CMK (cell line): ENCODE data around the gene FNDC3B.

Experiments used
- DNase-seq: peaks from one replicate; pipeline ENCODE4 v3.0.0-alpha.2; 2010; ENCODE audit warnings: low read depth

Gene FNDC3B

GRCh38 chr3:172054115-172054764 is 14.9 kb downstream of the FNDC3B start:
- no peak for DNase-seq

GRCh38 chr3:172056416-172056815 is 17.0 kb downstream of the FNDC3B start:
- no peak for DNase-seq

DNA sequence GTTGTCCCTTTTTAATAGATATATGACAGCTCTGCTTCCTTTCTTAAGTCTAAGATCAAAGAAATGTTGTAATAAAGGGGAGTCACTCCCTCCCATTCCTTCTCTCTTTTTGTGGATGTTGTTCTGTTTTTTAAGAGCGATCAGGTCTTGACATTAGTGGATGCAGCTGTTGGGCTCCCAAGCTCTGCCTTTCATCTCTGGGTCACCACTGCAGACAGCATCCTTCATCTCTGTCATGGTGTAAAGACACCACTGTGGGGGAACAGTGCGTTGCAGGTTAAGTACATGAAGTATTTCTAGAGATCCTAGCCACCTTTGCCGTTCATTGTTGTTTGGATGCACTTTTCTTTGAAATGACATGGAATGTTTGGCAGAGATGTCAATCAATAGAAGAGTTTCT is 17.7 kb downstream of the FNDC3B start:
- DNase-seq = no peak

DNA sequence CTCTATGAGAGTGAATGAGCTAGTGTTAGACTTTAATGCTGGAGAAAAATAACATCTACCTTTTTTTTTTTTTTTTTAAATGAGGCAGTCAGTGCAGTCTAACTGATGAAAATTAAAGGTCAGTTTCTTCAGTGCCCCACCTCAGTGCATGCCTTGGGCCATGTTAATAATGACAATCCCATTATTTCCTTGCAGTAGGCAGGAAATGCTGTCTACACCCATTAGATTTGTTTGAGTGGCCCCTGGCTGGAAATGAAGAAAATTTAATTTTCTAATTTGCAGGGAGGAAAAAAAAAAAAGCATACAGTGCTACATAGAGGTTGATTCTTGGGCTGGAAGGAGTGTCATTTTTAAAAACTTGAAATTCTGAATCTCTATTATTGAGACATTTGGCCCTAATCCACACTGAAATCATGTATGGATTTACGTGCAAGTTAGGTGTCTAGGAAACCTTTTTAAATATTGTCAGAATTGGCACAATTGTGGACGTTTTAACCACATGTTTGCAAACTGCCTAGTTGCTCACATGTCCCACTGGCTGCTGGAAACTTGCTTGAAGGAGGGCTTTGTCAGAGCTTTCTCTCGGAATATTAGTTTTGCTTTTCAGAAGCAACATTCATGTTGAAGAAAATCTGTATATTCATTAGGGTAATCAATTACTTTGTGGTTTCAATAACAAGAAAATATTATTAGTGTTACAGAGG is 18.4 kb downstream of the FNDC3B start:
- no peak for DNase-seq

- DNase-seq = no peak
Measured at GRCh38 chr3:172059532-172059931, 20.2 kb downstream of the FNDC3B start.

DNA sequence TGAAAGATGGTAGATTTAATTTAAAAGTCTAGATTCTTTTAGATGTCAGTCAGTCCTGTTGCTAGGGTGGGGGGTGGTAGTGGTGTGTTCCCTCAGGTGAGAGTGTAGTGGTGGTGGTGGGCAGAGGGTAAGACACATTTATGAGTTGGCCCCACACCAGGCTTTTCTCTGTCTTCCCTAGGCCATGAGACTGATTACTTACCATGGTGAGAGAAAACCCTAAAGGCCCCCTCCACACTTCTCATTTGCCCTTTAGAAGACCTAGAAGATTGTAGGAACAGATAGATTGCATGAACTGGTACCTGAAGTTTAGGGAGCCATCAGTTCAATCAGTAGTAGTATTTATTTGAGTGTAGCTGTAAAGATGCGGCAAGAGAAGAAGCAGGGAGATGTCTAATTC is 20.9 kb downstream of the FNDC3B start:
- no peak for DNase-seq

- no peak for DNase-seq
Measured at GRCh38 chr3:172061724-172062184, 22.4 kb downstream of the FNDC3B start.

GRCh38 chr3:172062761-172063160 is 23.4 kb downstream of the FNDC3B start:
- no peak for DNase-seq

DNA sequence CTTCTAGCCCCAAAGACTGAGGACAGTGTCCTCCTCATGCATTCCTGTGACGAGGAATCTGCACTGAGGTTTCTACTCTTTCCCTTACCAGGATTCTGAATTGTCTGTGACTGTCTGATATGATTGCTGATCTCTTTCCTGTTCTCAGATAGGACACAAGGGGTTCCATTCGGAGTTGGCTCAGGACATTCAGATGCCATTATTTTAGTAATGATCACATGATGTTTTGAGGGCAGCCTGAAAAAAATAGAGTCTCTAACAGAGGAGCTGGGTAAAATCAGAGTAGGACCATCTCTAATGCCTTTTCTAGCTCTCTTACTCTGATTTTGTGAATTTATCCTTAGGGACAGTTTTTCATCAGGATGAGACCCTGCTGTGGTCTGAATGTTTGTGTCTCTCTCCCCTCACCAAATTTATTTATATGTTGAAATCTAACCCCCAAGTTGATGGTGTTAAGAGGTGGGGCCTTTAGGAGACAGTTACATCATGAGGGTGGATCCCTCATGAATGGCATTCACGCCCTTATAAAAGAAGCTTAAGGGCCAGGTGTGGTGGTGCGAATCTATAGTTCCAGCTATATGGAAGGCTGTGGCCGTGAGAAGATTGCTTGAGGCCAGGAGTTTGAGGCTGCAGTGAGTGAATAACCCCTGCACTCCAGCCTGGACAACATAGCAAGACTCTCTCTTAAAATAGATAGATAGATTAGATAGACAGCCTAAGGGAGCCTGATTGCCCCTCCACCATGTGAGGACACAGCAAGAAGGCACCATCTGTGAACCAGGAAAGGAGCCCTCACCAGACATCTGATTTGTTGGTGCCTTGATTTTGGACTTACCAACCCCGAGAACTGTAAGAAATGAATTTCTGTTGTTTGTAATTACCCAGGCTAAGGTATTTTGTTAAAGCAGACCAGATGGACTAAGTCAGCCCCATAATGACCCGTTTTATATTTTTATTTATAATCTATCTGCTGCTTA is 24.4 kb downstream of the FNDC3B start:
- no peak for DNase-seq

DNA sequence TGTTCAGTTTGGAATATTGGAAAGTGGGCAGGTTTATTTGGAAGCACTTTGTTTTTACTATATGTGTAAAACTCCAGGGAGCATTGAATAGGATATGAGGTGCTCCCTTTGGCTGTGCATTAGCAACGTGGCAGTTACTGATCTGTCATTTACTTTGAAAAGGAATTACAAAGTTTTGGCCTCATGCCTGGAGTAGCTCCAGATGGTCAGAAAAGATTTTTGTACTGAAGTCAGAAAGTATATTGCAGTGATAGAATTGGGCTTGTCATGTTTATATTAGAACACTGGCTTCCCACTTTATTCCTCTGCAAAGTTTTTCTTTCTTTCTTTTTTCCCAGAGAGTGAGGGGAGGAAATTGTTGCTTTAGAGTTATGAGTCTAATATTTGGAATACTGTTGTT is 26.1 kb downstream of the FNDC3B start:
- no peak for DNase-seq

- no peak for DNase-seq
Measured at GRCh38 chr3:172065967-172066762, 26.8 kb downstream of the FNDC3B start.

- DNase-seq = no peak
Measured at GRCh38 chr3:172066880-172067796, 27.8 kb downstream of the FNDC3B start.

- no peak for DNase-seq
Measured at GRCh38 chr3:172067837-172068440, 28.6 kb downstream of the FNDC3B start.

- no peak for DNase-seq
Measured at GRCh38 chr3:172068977-172069376, 29.6 kb downstream of the FNDC3B start.

DNA sequence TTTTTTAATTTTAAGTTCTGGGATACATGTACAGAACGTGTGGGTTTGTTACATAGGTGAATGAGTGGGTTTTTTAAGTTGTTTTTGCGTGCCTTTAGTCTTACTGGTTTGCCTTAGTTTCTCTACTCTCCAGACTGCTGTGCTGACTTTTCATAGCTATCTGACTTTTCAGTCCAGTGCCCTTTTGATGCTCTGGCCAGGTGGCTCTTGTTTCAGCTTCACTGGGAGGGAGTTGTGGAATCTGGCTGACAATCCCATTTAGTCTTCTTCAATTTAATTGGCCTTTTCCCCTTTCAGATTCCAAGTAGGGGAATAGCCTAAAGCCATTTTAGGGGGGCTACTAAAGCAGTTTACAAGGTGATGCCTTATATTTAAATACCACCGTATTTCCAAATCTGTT is 30.1 kb downstream of the FNDC3B start:
- DNase-seq = no peak

- DNase-seq = no peak
Measured at GRCh38 chr3:172070269-172070668, 30.9 kb downstream of the FNDC3B start.

DNA sequence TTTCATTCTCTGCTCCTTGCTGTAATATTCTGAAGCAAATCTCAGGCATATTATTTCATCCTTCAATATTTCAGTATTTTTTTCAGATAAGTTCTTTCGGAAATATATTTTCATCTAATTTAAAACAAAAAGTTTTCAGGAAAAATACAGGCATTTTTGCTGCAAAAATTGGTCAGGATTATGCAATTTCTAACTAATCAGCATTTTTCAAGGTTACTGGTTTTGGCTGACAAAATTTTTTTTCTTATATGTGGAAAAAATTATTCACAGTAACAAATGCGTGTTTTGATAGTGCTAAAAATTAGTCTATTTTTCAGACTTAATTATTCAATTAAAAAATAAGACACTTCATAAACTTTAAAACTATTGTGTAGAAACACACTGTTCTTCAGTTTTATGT is 31.4 kb downstream of the FNDC3B start:
- no peak for DNase-seq

DNA sequence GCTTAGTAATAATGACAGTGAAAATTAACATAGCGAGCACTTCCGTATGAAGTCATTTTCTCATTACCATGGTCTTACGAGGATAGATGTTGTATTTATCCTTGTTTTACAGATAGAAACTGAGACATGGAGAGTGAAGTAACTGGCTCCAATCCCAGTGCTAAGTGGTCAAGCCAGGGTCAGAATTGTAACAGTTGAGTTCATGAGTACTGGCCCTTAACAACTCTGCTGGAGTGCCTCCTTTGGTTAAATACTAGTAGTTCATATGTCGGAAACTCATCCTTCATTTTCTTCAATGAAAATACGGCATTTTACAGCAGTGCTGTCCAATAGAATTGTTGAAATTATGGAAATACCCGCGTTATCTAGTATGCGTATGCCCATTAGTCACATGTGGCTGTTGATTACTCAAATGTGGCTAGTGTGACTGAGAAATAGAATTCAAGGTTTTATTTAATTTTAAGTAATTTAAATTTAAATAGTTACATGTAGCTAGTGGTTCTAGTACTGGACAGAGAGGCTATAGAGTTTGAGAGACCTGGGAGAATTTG is 32.5 kb downstream of the FNDC3B start:
- DNase-seq = no peak

DNA sequence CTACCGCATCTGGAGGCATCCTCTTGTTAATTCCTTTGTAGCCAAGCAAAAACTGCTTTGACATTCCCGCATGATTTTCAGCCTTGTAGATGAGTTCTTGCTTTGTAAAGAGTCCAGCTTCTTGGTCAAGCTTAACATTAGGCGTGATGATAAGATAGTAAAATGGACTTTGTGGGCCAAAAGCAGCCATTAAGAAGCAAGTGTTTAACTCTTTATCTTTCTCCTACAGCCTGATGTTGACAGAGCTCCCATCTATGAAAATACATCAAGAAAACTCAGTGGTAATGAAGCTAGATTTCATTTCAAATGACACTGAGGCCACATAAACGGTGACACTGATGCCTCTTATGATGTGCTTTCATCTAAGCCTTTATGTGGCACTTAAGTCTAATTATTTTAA is 33.2 kb downstream of the FNDC3B start:
- DNase-seq = no peak
